Right renal pelvis (tissue), 4 donors: ENCODE data around the gene CACHD1. TPM values are rescaled to one million over a fixed set of nuclear protein-coding genes. Genes with fewer than 3 reads are reported as not detected.
"Not testable (repeated sequence)": the region's sequence is repeated elsewhere in the genome, so short reads cannot be mapped to it uniquely, and the experiment has no call there.

ENCODE experiments used
- DNase-seq, 4 donors: peaks; one replicate each; pipeline ENCODE4 v3.0.0-alpha.2; 2013; ENCODE audit warnings: low read depth in 4 of 4, low spot score in 3 of 4, missing footprints in 1 of 4
- polyA plus RNA-seq, 4 donors: library from polyadenylated mRNA; unstranded; fragments of 120-200 nt; gene quantifications; one replicate each; pipeline ENCODE4 v1.2.1, GENCODE V29; 2013; ENCODE audit not compliant: insufficient read length in 4 of 4

Gene CACHD1
- polyA plus RNA-seq, 4 donors: 51.8 to 65.1 (median 56.4) TPM

- no peak for DNase-seq
These were observed 215.9 kb downstream of the CACHD1 start for GRCh38 chr1:64685765-64686341.

DNA sequence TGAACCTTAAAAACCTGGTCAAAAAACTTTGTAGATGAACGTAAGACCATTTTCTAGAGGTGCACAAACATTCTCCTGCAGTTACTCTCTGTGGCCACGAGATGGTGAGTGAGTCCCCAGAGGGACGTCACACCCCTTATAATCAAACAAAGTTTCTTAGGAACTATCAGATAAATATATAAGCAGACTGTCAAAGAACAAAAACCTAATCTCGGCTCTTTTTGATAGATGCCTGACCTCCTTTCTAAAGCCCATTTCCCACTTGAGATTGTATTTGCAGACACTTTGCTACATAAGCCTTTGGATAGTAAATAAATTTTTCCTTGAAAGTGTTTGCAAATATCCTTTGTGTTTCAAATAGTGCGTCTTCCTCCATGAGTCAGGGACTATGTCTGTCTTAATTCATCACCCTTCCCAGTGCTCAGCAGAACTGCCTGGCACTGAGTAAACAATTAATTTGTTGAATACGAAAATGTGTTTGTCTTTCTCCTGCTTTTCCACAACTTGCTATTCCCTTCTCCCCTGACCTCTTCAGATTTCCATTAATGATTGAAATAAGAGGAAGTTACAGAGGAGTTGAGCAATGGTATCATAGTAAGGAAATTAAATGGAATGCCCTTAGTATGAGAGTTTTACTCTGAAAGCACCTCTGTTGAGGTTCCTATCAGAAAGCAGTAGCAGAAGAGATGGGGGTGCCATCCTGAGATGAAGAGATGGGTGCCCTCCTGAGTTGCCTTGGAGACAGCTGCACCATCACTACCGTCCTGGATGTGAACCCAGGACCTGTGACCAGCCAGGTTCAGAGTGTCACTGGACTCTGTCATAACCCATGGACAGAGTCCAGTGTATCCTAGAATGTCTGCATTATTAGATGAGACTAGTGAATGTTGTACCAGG is 217.1 kb downstream of the CACHD1 start:
- DNase-seq: peak in 1 of 4 donors; percentile 25

DNA sequence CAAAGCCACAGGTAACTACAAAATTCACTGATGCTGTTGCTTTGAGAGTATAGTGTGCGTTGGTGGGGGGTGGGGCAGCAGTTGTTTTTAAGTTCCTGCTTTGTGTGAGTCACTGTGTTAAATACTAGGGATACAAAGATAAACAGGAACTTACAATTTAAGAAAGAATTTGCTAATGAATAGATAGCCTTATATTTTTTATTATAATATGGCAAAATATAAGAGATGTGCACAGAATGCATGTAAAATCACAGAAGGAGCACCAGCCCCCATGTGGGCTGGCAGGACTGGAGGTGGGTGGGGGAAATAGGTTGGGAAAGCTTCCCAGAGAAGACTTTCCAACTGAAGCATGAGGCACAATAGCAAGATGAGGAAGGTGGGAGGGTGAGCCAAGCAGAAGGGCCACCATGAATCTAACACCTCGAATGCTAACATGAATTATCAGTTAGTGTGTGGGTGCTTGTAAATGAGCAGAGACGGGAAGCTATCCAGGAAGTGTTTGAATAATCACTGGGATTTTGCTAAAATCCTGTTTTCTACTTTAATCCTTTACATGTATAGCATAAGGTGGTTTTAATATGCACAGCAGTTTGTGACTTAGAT is 217.9 kb downstream of the CACHD1 start:
- DNase-seq: no peak

DNA sequence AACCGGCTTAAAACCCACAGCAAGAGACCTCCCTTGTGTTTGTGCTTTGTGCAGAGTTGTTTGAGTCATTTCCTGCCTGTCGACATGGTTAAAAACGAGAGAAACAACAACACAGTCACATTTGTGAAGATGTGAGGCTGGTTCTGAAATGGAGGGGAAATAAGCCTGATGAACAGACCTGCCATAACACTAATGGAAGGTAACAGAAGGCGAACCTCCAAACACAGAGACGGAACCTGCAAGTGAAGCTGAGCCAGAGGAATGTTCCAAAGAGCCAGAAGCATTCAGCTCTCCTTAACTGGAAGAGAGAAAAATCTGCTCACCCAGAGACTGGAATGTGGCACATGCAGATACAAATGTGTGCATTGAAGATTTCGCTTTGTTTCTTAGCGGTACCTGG is 221.7 kb downstream of the CACHD1 start:
- DNase-seq: no peak

- no peak for DNase-seq
These were observed 223.0 kb downstream of the CACHD1 start for GRCh38 chr1:64692911-64693310.

DNA sequence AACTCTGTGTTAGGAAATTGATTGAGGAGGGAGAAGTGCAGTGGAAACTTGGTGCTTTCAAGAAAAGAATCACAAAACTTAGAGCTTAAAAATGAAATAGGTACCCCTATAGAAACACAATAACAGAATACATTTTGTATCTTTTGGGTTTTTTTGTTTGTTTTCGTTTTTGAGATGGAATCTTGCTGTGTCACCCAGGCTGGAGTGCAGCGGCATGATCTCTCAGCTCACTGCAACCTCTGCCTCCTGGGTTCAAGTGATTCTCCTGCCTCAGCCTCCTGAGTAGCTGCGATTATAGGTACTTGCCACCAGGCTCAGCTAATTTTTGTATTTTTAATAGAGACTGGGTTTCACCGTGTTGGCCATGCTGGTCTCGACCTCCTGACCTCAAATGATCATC is 223.5 kb downstream of the CACHD1 start:
- no peak for DNase-seq

GRCh38 chr1:64696879-64697278 is 226.9 kb downstream of the CACHD1 start:
- DNase-seq: no peak

DNA sequence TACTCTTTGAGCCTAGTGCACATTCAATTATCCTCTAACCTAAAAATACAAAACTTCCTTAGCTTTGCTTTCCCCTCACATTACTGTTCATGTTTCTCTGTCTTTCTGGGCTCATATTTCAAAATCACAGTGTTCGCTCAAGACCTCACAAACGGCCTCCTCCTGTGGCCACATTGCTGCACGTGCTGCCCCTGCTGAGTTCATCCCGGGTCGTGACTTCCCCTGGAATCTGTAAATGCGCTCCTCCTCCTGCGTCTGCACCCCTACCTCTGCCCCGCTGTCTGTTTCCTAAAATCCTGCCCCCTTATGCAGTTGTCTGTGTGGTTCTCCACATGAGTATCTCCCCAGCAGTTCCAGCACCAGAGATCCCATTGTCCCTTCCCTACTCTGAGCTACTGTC is 229.4 kb downstream of the CACHD1 start:
- no peak for DNase-seq

- no peak for DNase-seq
These were observed 231.1 kb downstream of the CACHD1 start for GRCh38 chr1:64701071-64701470.

GRCh38 chr1:64701886-64702285 is 232.0 kb downstream of the CACHD1 start:
- DNase-seq: no peak

GRCh38 chr1:64702670-64703069 is 232.7 kb downstream of the CACHD1 start:
- not testable (repeated sequence) for DNase-seq

GRCh38 chr1:64703600-64703999 is 233.7 kb downstream of the CACHD1 start:
- DNase-seq: no peak

- no peak for DNase-seq
These were observed 235.7 kb downstream of the CACHD1 start for GRCh38 chr1:64705591-64705990.

DNA sequence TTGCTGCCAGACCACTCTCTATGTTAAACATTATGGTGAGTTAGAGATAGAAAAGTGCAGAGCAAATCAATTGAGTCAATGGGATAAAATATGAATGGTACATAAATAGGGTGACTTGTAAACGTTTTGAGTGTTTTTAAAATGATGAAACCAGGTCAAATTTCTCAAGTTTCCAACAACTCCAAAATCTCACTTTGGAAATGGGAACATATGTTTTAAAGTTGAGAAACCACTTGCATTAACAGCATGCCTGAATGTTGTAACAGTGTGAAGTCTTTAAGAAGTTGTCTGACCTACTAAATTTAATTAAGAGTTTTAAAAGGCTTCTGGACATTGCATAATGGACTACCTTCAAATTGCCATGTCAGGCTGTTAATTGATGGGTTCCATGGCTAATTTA is 241.3 kb downstream of the CACHD1 start:
- no peak for DNase-seq

DNA sequence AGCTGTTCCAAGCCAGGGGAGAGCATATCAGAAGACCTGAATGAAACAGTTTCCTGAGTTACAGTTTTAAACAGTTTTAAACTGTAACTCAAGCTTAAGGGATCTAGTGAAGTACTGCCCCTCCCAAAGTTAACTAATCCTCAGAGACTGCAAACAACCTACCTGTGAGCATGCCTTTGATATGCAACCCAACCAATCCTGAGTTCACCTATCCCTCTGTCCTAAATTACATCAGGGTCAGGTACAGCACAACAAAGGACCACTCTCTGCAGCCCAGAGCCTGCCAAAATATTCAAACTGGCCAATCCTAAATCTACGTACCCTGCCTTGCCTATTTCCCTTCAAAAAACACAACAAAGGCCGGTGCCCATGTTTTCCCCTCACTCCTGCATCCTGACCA is 242.1 kb downstream of the CACHD1 start:
- no peak for DNase-seq

DNA sequence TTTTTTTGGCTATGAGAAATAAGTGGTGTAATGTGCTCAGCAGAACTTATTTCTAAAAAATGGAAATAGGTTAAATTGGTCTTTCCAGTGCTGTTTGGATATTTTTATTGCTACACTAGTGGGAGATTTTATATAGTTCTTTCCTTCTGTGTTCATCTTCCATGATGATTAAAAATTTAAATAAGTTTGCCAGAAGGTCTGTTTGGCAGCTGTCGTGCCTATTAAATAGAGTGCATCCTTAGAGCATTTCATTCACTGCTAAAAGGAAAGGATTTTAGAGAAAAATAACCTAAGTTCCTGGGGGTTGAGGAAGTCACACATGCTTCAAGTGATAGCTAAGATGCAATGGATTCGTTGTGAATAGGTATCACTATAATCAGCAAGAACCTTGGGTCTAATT is 245.3 kb downstream of the CACHD1 start:
- no peak for DNase-seq

DNA sequence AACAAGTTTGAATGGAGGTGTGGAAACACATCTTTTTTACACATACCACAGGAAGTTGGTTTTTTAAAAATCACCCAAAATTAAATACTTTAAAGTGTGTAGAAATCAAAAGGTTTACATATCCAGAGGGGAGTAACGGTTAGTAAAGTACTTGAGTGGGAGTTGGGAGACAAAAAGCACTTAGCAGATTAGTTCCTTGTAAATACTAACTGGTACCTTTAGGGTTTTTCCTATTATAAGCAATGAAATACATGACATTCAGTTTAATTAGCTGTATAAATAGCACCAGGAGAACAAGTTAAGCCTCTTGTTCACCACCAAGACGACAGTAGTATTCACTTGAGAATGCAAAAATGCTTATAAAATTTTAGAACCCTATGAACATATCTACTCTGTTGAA is 251.2 kb downstream of the CACHD1 start:
- no peak for DNase-seq

DNA sequence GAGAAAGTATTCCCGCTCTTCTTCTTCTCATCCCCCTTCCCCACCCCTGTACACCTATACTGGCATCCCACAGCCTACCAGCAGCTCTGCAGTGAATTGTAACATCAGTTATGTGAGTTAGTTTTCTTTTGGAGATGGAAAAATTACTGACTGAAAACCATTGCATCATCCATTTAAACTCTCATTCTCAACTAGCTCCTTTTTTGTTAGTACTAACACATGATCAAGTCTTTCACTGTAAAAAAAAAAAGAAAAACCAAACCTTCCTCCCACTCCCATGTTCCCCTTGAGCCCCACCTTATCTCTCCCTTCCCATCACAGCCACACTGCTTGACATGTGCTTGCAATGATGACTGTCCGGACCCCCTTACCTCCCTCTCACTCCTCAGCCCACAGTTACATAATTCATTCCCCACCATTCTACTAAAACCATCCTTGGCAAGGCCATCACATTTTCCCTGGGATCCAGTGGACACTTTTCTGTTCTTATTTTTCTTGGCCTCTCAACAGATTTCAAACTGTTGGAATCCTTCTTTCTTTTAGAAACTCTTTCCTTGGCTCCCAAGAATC is 251.7 kb downstream of the CACHD1 start:
- DNase-seq: no peak

GRCh38 chr1:64727861-64728260 is 257.9 kb downstream of the CACHD1 start:
- DNase-seq: no peak

- DNase-seq: no peak
These were observed 263.8 kb downstream of the CACHD1 start for GRCh38 chr1:64733581-64734286.

DNA sequence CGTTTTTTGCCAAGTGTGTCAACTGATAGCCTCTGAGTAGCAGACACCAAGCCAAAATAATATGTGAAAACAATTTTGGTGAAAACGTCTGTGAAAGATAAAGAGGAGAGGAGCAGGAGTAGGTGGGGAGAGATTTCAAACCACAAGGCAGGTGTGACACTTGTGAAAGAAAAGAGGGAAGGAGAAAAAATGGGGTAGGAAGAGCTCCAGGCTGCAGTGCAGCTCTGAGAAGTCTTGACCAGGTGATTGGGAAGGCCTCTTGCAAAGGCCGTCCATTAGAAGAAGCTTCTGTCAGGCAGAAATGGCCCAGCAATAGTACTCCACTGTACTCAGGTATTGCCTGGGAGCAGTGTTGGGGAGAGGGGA is 264.3 kb downstream of the CACHD1 start:
- no peak for DNase-seq
